Kidney capillary endothelial cell (primary cell): ENCODE measurements around the gene RNF182.
"Not testable (repeated sequence)": the region's sequence is repeated elsewhere in the genome, so short reads cannot be mapped to it uniquely, and the experiment has no call there.

Experiments
- DNase-seq: peaks from one replicate; pipeline ENCODE4 v3.0.0-alpha.2; 2018; ENCODE audit warnings: low spot score

RNF182 gene

DNA sequence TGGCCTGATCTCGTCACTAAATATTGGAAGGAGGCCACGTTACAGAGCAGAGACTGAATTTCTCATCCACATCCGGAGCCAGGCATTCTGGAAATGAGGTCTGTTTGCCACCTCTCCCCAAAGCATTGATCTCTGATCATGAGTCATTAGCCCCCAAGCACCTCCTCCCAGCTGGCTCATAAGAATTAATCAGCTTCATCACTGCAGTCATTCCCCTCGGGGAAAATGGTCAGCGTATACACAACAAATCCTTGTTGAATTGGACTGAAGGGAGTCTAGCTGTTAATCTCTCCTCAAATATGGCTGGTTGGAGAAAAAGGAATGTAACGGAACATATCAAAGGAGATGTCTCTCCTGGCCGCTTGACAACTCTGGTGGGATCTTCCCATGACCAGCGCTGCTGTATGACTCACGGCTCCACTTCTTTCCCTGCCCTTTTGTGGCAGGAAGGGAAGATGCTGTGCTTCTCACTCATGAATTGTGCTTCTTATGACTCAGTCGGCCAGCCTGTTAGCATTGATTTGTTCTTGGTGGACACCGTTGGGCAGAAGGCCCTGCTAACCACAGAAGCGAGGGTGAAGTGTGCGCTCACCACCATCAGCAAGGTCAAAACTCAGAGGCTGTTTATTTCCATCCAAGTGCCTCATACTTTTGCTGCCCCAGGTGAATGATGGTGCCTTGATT, 76.7 kb downstream of the RNF182 start:
- peak; percentile 75 for DNase-seq

DNA sequence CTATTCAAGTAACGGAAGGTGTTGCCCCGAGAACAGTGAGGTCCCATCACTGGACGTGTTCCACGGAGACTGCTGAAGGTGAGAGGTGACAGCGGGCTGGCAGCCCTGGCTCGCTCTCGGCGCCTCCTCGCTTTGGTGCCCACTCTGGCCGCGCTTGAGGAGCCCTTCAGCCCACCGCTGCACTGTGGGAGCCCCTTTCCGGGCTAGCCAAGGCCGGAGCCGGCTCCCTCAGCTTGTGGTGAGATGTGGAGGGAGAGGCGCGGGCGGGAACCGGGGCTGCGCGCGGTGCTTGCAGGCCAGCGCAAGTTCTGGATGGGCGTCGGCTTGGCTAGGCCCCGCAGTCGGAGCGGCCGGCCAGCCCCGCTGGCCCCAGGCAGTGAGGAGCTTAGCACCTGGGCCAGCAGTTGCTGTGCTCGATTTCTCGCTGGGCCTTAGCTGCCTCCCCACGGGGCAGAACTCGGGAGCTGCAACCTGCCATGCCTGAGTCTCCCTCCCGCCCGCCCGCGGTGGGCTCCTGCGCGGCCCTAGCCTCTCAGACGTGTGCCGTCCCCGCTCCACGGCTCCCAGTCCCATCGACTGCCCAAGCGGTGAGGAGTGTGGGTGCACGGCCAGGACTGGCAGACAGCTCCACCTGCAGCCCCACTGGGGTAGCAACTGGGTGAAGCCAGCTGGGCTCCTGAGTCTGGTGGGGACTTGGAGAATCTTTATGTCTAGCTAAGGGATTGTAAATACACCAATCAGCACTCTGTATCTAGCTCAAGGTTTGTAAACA, 77.6 kb downstream of the RNF182 start:
- no peak for DNase-seq

DNA sequence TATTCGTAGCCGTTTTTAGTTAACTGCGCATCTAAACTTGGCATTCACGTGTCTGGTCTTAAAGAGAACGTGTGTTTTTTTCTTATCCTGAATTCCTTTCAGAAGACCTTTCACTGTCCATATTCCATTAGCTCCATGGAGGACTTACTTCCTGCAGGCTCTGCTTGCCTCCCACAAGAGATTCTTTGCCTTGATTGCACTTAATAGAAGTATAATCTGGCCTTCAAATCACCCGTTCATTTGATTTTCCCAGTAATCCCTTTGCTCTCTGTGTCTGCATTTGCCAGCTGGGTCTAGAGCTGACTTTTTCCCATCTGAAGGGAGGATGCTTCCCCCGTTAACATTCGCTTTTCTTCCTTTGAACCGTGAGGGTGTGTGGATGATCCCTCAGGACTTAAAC, 79.5 kb downstream of the RNF182 start:
- no peak for DNase-seq

DNA sequence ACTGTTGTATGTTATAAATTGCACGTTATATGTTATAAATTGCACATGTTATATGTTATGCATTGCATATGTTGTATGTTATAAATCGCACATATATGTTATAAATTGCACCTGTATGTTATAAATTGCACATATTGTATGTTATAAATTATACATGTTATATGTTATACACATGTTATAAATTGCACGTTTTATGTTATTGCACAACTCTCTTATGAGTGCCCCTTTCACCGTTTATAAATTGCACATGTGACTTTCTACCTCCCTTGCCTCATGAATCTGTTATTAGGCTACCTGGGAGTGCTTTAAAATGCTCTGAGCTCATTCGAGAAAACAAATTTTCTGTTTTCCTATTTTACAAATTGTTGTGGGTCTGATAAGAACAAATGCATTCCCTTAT, 84.1 kb downstream of the RNF182 start:
- DNase-seq: no peak

DNA sequence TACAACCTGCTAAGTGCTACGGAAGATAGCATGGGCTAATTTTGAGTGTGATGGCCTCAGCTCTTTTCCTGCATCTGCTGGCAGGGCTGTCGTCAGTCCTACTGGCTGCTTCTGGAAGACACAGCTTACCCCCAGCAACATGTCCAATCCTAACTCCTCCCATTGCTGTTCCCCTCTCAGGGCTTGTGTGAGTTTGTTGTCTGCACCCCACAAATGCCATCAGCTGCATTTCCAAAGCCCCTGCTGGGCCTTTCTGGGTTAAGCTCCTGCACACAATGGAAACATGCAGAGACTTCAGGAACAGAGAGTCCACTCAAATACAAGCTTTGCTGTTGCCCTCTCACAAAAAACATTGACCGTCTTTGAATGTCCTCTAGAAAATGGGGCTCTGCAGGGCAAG, 84.7 kb downstream of the RNF182 start:
- DNase-seq: no peak

DNA sequence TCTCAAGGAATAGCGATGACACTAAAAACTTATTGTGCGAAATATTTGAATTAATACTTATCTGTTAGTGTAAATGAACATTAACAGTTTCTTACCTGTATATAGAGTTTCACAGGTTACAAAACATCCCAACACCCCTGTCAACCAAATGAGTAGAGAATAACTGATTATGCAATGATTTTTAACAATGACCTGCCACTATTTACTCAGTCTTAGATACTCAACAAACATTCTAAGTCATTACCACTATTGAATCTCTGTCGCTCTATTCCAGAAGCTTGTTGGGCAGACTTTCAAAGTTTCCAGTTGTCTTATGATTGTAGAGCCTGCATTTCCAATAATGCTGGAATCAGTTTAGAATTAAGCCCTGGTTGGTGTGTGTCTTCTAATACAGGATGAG, 85.5 kb downstream of the RNF182 start:
- DNase-seq: no peak

DNA sequence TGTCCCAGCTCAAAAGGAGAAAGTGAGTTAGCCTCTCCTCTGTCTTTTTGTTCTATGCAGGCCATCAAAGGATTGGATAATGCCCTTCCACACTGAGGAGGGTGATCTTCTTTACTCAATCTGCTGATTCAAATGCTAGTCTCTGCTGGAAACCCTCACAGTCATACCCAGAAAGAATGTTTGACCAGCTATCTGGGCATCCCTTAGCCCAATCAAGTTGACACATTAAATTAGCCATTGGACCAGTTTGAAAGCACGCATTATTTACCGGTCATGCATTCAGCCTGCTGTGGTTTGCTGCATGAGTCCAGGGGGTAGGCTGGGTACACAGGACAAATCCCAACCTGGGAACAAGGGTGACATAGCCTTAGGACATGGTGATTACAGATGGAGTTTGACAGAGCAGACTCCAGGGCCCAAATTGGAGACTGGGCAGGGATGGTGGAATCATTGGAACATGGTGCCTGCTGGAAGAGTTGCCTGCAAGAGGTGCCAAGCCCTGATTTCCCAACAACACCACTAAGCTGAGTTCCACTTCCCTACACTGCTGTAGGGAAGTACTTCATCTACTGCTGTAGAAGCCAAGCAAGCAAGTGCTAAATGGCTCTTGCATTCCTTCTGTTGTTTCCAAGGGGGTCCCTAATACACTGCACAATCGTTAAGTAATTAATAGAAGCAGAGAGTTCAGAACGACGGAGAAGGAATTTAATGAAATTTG, 87.7 kb downstream of the RNF182 start:
- no peak for DNase-seq

DNA sequence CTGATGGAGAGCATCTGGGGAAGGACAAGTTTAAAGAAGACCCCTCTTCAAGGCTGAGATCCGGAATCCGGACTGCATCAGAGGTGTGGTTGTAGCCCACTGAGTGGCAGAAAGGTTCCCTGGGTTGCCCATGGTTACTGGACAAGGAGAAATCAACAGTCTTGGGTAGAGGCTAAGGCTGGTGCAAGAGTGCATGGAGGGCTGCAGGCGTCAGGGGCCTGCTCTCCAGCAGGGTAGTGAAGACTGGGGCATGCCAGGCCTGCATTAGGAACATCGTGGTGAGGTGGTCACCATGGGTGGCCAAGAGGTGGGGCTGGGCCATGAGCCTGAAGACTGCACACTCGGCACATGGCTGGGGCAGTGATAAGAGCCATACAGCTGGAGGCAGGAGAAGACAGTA, 91.2 kb downstream of the RNF182 start:
- DNase-seq: no peak

DNA sequence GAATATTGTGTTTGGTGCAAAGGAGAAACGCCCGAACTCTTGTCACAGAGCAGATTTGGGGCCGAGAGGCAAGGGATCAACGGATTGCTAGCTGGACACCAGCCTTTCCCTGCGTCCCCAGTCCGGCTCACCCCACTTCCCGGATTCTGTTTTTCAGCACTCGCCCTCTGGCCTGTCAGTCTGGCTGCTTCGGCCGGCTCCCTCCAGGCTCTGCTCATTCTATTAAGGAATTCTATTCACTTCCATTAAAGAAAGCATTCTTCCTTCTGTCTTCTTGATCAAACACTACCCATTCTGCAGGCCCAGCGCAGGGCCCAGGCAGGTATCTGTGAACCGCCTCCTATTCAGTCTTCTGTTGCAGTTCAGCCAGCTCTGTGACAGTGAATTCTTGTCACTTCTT, 91.7 kb downstream of the RNF182 start:
- DNase-seq: no peak

DNA sequence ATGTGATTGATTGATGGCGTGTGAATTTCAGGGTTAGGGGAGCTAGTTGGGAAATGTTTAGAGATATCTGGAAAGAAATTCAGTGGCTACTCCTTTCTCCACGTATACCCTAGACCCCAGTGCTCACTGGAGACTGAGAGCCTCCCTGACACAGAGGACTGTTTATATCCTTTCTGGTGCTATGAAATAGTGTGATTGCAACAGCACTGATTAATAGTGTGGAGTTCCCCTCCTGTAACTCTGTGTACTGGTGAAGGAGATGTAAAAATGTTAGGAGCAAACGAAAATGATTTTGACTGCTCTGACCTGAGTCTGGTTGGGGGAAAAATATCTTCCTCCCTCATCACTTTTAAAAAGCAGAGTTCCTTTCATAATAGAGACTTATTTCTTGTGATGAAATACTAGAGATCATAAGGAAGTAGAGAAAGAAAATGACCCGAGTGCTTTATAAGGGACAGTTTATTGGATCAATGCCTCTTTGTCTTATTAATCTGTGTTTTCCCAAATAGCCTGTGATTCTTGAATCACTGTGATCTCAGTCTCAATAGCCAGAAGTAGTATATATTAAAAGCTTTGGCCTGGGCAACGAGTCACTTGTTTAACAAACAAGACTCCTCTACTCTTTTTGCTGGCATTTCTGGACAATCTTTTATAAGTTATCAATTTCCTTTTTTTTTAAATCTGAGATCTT, 92.3 kb downstream of the RNF182 start:
- DNase-seq: no peak

DNA sequence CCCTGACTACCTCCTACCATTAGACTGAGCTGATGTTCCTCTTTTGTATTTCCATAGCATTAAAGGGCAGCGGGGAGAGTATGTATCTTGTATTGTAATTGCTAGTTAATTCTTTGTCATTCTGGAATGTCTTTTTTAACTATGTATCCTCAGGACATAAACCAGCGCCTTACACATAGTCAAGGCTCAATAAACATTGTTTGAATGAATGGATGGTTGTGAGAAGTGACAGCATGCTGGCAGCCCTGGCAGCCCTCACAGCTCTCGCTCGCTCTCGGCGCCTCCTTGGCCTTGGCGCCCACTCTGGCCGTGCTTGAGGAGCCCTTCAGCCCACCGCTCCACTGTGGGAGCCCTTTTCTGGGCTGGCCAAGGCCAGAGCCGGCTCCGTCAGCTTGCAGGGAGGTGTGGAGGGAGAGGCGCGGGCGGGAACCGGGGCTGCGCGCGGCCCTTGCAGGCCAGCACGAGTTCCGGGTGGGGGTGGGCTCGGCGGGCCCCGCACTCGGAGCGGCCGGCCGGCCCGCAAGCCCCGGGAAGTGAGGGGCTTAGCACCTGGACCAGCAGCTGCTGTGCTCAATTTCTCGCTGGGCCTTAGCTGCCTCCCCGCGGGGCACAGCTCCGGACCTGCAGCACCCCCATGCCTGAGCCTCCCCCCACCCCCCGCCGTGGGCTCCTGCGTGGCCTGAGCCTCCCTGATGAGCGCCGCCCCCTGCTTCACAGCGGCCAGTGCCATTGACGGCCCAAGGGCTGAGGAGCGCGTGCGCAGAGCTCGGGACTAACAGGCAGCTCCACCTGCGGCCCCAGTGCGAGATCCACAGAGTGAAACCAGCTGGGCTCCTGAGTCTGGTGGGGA, 93.1 kb downstream of the RNF182 start:
- DNase-seq: no peak

DNA sequence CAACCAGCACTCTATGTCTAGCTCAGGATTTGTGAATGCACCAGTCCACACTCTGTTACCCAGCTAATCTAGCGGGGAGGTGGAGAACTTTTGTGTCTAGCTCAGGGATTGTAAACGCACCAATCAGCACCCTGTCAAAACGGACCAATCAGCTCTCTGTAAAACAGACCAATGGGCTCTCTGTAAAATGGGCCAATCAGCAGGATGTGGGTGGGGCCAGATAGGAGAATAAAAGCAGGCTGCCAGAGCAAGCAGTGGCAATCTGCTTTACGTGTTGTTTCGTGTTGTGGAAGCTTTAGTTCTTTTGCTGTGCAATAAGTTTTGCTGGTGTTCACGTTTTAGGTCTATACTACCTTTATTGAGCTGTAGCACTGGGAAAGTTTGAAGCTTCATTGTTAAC, 93.8 kb downstream of the RNF182 start:
- DNase-seq: not testable (repeated sequence)

DNA sequence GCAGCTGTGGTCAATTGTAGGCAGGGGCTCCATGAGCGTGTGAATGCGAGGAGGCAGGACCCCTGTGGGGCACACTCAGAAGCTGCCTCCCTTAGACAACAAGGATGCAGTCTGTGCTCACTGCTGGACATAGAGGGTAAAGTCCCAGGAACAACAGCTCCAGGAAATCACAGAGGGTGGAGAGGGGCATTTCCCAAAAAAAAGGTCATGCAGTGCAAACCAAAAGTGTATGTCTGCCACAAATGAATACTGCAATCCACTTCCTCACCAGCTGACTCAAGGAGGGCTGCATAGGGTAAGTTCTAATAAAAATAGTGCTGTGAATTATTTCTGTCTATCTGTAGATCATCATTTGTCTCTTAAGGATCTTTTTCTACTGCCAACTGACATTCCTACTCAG, 95.8 kb downstream of the RNF182 start:
- DNase-seq: no peak

DNA sequence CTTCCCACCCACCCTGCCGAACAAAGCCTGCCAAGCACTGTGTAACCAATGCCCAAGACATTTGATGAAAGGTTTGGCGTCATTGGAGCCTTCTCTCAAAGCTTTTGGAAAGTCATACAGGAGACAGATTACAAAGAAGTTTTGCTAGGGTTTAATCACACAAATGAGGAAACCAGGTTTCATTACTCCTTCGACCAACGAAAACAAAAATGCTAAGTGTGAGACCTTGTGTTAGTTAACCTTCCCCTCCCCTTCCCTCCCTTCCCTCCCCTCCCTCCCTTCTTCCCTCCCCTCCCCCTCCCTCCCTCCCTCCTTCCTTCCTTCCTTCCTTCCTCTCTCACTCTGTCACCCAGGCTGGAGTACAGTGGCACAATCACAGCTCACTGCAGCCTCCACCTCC, 96.7 kb downstream of the RNF182 start:
- no peak for DNase-seq

DNA sequence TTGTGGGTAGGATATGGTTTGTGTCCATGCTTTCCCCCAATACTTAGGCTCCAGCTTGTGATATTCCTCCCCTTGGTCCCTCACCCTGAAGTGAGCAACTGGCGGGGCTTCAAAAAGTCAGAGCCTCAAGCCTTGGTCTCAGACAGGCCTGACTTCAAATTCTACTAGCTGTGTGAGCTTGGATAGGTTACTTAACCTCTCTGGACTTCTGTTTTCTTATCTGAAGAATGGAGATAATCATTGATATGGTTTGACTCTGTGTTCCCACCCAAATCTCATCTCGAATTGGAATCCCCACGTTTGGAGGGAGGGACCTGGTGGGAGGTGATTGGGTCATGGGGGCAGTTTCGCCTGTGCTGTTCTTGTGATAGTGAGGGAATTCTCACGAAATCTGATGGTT, 97.9 kb downstream of the RNF182 start:
- no peak for DNase-seq

DNA sequence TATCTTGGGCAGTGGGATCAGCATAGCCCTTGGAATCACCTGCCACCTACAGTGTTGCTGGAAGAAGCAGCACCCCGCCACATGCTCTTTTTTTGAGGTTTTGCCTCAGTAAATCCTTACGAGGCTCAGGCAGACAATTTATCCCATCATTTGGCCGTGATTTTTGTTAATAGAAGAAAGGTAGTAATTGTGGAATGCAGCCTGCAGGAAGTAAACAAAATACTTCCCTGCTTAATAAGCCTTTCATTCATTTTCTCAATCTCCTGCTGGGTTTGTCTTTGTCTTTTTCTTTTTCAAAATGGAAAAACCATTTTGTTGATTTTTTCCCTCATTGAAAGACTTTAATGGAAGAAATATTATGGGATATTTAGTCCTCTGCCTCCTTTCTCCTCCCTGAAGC, 99.1 kb downstream of the RNF182 start:
- DNase-seq: no peak

DNA sequence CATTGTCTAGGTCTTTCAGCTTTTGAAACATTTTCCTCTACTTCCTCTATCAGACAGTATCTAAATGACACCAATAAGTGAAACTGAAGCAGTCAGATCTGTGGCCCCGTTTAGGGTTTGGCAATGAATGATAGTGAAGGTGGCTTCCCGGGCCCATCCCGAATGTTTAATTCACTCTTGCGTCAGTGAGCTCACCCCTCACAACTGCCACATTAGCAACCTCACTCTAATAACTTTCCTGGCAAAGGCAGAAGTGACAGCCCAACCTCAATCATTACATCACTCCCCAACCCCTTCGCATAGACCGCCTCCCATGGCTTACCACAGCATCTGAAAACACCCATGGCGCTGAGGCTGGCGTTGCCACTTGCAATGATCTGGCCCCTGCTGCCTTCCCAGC, 100.4 kb downstream of the RNF182 start:
- no peak for DNase-seq

DNA sequence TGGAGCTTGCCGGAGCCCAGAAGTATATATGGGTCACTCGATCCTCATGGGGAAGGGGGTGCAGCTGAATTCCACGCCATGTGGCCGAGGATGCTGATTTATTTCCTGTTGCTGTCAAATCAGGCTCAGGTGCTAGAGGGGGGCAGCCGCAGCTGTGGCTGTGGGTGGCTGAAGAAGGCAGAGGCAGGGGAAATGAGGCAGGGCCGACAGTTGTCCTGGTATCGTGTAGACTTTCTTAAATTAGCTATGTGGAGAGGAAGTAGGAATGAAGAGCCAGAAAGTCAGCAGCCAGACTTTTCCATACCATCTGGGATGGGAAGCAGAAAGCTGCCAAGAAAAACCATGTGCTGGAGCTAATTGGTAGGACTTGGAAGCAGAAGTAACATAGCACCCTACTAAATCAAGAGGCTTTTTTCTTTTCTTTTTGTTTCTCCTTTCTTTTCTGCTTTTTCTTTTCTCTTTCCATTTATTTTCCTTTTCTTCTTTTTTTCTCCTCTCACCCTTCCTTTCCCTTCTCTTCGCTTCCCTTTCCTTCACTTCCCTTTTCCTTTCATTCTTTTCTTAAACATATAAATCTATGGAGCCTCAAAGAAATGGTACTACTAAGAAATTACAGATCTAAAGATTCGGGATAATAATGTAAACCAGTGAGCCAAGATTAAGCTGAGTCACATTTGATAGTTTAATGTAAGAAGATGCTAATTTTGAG, 102.2 kb downstream of the RNF182 start:
- peak; percentile 47 for DNase-seq

DNA sequence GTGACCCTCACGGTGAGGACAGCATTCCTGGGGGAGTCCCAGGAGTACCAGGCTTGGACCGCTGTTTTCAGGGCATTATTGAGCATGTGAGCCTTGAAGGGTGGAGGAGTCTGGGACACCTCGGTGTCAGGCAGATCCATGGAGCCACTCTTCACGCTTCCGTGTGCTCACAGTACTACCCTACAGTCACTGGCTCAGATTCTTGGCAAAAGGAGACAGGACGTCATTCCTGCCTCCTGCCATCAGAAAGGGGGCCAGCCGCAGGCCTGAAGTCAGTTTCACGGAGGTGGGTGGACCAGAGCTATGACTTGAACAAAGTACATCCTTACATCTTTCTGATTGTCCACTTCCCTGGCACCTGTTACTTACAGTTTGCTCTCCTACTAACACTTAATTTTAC, 103.9 kb downstream of the RNF182 start:
- no peak for DNase-seq

DNA sequence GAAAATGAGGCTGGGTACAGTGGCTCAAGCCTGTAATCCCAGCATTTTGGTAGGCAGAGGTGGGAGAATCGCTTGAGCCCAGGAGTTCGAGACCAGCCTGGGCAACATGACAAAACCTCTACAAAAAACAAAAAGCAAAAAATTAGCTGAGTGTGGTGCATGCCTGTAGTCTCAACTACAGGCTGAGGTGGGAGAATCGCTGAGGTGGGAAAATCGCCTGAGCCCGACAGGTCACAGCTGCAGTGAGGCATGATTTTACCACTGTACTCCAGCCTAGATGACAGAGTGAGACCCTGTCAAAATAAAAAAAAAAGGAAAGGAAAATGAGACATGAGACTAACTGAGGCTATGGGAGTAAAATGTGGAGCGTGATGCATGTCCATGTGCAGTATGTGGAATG, 104.9 kb downstream of the RNF182 start:
- DNase-seq: no peak
